Keratinocyte (primary cell): Measurements from ENCODE around the gene YTHDF2. TPM values are rescaled to one million over a fixed set of nuclear protein-coding genes. Genes with fewer than 3 reads are reported as not detected.

Experiments used
- DNase-seq: peaks from one replicate; pipeline ENCODE4 v3.0.0-alpha.2; 2011; ENCODE audit warnings: low read depth, missing footprints, low spot score
- FAIRE-seq: peaks from 2 replicates; lab custom pipeline; 2011; peaks lifted over from hg19 to GRCh38; lab: Jason Lieb, UNC
- H2AFZ ChIP-seq: 2 replicates; pipeline ENCODE4 v1.6.0; 2012; ENCODE audit warnings: low read length, control low read depth, inconsistent platforms; ENCODE audit not compliant: control insufficient read depth
- H3K27ac ChIP-seq: 2 replicates; pipeline ENCODE4 v1.5.1; 2011; ENCODE audit warnings: low read length; ENCODE audit not compliant: control insufficient read depth, insufficient read depth
- H3K27me3 ChIP-seq: 3 replicates; pipeline ENCODE4 v1.6.0; 2011; ENCODE audit warnings: low read length; ENCODE audit not compliant: control insufficient read depth, insufficient read depth; ENCODE audit errors: extremely low read depth
- H3K36me3 ChIP-seq, 2 experiments: 2 replicates in 1 of 2; 3 replicates in 1 of 2; pipeline ENCODE4 v1.5.1; 2011; ENCODE audit warnings: low read length in 2 of 2, mild to moderate bottlenecking in 1 of 2; ENCODE audit not compliant: control insufficient read depth in 2 of 2, insufficient read depth in 2 of 2; ENCODE audit errors: extremely low read depth in 1 of 2
- H3K4me1 ChIP-seq: 3 replicates; pipeline ENCODE4 v1.5.1; 2011; ENCODE audit warnings: low read length; ENCODE audit not compliant: control insufficient read depth, insufficient read depth; ENCODE audit errors: extremely low read depth
- H3K4me2 ChIP-seq: 3 replicates; pipeline ENCODE4 v1.6.0; 2011; ENCODE audit warnings: low read depth, low read length; ENCODE audit not compliant: control insufficient read depth, insufficient read depth; ENCODE audit errors: extremely low read depth
- H3K4me3 ChIP-seq, 3 experiments: fragments of 200-600 bp in 1 of 3; sonication (generic) in 1 of 3; 2 replicates in 2 of 3; 3 replicates in 1 of 3; pipeline ENCODE4 v1.5.1; 2011 to 2016; ENCODE audit warnings: low read length in 3 of 3, mild to moderate bottlenecking in 3 of 3, control low read depth in 2 of 3, inconsistent platforms in 1 of 3, low read depth in 1 of 3, mixed read lengths in 1 of 3, mixed run types in 1 of 3, moderate library complexity in 1 of 3; ENCODE audit not compliant: control insufficient read depth in 2 of 3, insufficient read depth in 2 of 3; ENCODE audit errors: extremely low read depth in 1 of 3
- H3K79me2 ChIP-seq: 2 replicates; pipeline ENCODE4 v1.6.0; 2012; ENCODE audit warnings: low read length; ENCODE audit not compliant: control insufficient read depth, insufficient read depth
- H3K9ac ChIP-seq: 3 replicates; pipeline ENCODE4 v1.6.0; 2011; ENCODE audit warnings: low read length; ENCODE audit not compliant: control insufficient read depth, insufficient read depth; ENCODE audit errors: extremely low read depth
- H3K9me1 ChIP-seq: 3 replicates; pipeline ENCODE4 v1.6.0; 2011; ENCODE audit warnings: low read length; ENCODE audit not compliant: control insufficient read depth, insufficient read depth; ENCODE audit errors: extremely low read depth
- H3K9me3 ChIP-seq: 2 replicates; pipeline ENCODE4 v1.5.1; 2012; ENCODE audit warnings: low read depth, low read length; ENCODE audit not compliant: control insufficient read depth
- H4K20me1 ChIP-seq: 3 replicates; pipeline ENCODE4 v1.6.0; 2011; ENCODE audit warnings: low read length; ENCODE audit not compliant: control insufficient read depth, insufficient read depth; ENCODE audit errors: extremely low read depth
- EZH2 ChIP-seq: IDR thresholded peaks from one replicate; pipeline ENCODE4 v1.6.1; 2012; ENCODE audit warnings: inconsistent platforms, mild to moderate bottlenecking, low read length, moderate library complexity
- dilution Hi-C: fragments of 300-500 bp; cut with MboI; formaldehyde crosslinking; loops from one replicate; pipeline ENCODE4 v1.7.0; 2020; ENCODE audit warnings: low sequenced_read_pairs; ENCODE audit not compliant: extremely low pct_ligation_motif_present
- polyA plus RNA-seq, 5 experiments: library from polyadenylated mRNA; depleted of rRNA in 3 of 5; stranded (reverse) in 3 of 5; stranded (forward) in 1 of 5; unstranded in 1 of 5; fragments of >200 nt; gene quantifications; 1 replicate in 1 of 5; 2 replicates in 3 of 5; 3 replicates in 1 of 5; pipeline versions ENCODE4 v1.2.1 to v1.2.3, GENCODE V29; 2011 to 2012; ENCODE audit warnings: missing spikeins in 2 of 5, low read depth in 1 of 5, low replicate concordance in 1 of 5
- TF ChIP-seq, protein P1 (sequence below), 3 experiments: IDR thresholded peaks in 1 of 3; conservative IDR thresholded peaks in 1 of 3; optimal IDR thresholded peaks in 1 of 3; 2 replicates in 2 of 3; 3 replicates in 1 of 3; pipeline versions ENCODE3 to v1.5.1; 2011; ENCODE audit warnings: low read length in 3 of 3, mild to moderate bottlenecking in 3 of 3, moderate library complexity in 2 of 3, control low read depth in 1 of 3, inconsistent platforms in 1 of 3; ENCODE audit not compliant: insufficient read depth in 2 of 3; ENCODE audit errors: extremely low read depth in 1 of 3

The YTHDF2 gene
- polyA plus RNA-seq, 1 donor (not counting 4 experiments of a cell fraction or from before 2014, with no cell fraction given) = 88.0 TPM

- no peaks in the 10 kb centered on the region for H3K9me1 ChIP-seq
Measured at GRCh38 chr1:28815533-28816185, 78.9 kb downstream of the YTHDF2 start.

DNA sequence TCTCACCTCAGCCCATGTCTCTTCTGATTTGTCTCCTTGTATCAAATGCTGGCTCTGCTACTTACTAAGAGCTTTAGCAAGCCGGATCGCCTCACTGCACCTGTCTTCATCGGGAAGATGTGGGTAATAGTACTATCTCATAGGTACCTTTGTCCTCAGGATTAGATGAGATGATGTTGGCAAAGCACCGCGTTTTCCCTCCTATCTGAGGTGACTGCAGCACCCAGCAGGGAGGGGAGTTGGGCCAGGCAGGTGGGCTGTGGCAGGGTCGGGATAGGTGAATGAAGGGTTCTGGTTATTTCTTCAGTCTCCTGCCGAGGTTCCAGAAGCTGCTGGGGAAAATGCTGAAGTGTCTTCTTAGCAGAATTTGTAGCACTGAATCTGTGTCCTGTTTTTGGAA is 80.4 kb downstream of the YTHDF2 start:
- FAIRE-seq (no peak), DNase-seq (no peak)
- TF ChIP-seq, protein P1, sequence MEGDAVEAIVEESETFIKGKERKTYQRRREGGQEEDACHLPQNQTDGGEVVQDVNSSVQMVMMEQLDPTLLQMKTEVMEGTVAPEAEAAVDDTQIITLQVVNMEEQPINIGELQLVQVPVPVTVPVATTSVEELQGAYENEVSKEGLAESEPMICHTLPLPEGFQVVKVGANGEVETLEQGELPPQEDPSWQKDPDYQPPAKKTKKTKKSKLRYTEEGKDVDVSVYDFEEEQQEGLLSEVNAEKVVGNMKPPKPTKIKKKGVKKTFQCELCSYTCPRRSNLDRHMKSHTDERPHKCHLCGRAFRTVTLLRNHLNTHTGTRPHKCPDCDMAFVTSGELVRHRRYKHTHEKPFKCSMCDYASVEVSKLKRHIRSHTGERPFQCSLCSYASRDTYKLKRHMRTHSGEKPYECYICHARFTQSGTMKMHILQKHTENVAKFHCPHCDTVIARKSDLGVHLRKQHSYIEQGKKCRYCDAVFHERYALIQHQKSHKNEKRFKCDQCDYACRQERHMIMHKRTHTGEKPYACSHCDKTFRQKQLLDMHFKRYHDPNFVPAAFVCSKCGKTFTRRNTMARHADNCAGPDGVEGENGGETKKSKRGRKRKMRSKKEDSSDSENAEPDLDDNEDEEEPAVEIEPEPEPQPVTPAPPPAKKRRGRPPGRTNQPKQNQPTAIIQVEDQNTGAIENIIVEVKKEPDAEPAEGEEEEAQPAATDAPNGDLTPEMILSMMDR (optimal IDR thresholded peaks at IDR 0.05 in 1 of 3, IDR thresholded peaks at IDR 0.05 in 1 of 3, conservative IDR thresholded peaks at IDR 0.05 in 1 of 3; ENCODE audit: extremely low read depth in 1 of 3, insufficient read depth in 2 of 3, low read length in 3 of 3) = no peak
- no peak for TF ChIP-seq EZH2
- Histone ChIP-seq H3K36me3 (no peaks in the 10 kb centered on the region), H3K9me3 (no peaks in the 10 kb centered on the region), H3K27ac (no peak overlapping the region), H3K4me2 (no peak overlapping the region), H3K9ac (no peak overlapping the region), H4K20me1 (no peaks in the 10 kb centered on the region), H2AFZ (no peak overlapping the region), H3K79me2 (no peaks in the 10 kb centered on the region), H3K4me1 (peaks cover 4% of the 10 kb centered on the region), H3K4me3 (no peak overlapping the region), H3K9me1 (no peaks in the 10 kb centered on the region), H3K27me3 (peaks cover 45% of the 10 kb centered on the region)
- dilution Hi-C loops = no loop called here

More at GRCh38 chr1:28815533-28816185, 78.9 kb downstream of the YTHDF2 start:
- TF ChIP-seq EZH2 = no peak
- TF ChIP-seq, protein P1 (optimal IDR thresholded peaks at IDR 0.05 in 1 of 3, IDR thresholded peaks at IDR 0.05 in 1 of 3, conservative IDR thresholded peaks at IDR 0.05 in 1 of 3; ENCODE audit: extremely low read depth in 1 of 3, insufficient read depth in 2 of 3, low read length in 3 of 3) = no peak
- Histone ChIP-seq H3K4me3 (no peak overlapping the region), H3K36me3 (no peaks in the 10 kb centered on the region), H4K20me1 (no peaks in the 10 kb centered on the region), H3K9ac (no peak overlapping the region), H3K27ac (no peak overlapping the region), H3K79me2 (no peaks in the 10 kb centered on the region), H3K4me2 (no peak overlapping the region), H2AFZ (no peak overlapping the region), H3K4me1 (peaks cover 4% of the 10 kb centered on the region), H3K27me3 (peaks cover 59% of the 10 kb centered on the region), H3K9me3 (no peaks in the 10 kb centered on the region)
- FAIRE-seq (no peak), DNase-seq (no peak)
- dilution Hi-C loops = no loop called here
